ENCODE data around the gene HES1. TPM values are rescaled to one million over a fixed set of nuclear protein-coding genes. Genes with fewer than 3 reads are reported as not detected.

The HES1 gene
- total and polyA plus RNA-seq, 9 of the 15 experiments (the other 6 are each of a cell fraction or from before 2014, with no cell fraction given), result 3.4 to 37.0 (median 19.3) TPM

DNA sequence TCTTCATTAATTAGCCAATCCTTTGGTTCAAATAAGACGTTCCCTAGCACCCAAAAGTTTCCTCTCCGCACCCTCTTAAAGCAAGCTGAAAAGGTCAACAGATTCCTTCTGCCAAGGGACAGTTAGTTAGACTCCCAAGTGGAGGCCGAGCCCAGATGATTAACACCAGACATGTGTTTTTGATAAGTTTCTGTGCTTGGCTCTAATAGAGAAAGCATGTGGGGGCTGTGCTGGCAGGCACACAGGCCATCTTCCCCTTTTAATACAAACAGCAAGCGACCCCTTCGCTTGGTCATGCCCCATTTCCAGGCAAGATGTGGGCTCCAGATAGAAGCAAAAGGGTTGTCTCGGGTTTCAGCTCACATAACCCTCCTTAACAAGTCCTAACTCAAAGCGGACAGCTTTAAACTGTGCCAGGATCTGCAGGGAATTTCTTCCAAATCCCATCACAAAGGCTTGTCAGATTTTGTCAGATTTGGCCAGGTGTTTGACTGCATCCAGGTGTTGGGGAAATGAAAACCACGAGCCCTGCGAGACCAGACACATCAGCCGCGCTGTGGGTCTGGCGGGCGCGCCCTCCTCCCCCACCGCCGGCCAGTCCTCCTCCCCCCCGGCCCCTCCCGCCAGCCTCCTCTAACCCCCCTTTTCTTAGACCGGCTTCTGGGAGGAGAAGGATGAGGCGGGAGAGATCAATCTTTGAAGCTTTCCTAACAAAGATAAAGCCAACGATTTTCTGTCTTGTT, 3.3 kb downstream of the HES1 start (continued):
- TF ChIP-seq CCNT2 (IDR thresholded peaks at IDR 0.05; ENCODE audit: borderline replicate concordance, extremely low read depth, insufficient read length, low read depth, low read length) (peak; percentile 62), ASH1L (IDR thresholded peaks at IDR 0.05; ENCODE audit: borderline replicate concordance, low read depth, partially characterized antibody) (no peak), ARID3B (CRISPR knock-in tag; IDR thresholded peaks at IDR 0.05; ENCODE audit: borderline replicate concordance) (no peak), PPARD (CRISPR knock-in tag; IDR thresholded peaks at IDR 0.05) (no peak), MYNN (IDR thresholded peaks at IDR 0.05) (no peak), MYNN (CRISPR knock-in tag; IDR thresholded peaks at IDR 0.05) (no peak), SIX5 (IDR thresholded peaks at IDR 0.05; ENCODE audit: borderline replicate concordance in 1 of 2, insufficient read depth in 1 of 2, low read depth in 1 of 2, low read length in 2 of 2) (no peak), ZSCAN29 (IDR thresholded peaks at IDR 0.05) (no peak), VEZF1 (CRISPR knock-in tag; IDR thresholded peaks at IDR 0.05) (peak; percentile 99), POLR2G (IDR thresholded peaks at IDR 0.05; ENCODE audit: low read depth, low read length) (0 out of 2 replicates have a peak, but pooled peaks have one; percentile 44), HMBOX1 (IDR thresholded peaks at IDR 0.05) (peak; percentile 93), CBFA2T3 (IDR thresholded peaks at IDR 0.05) (peak; percentile 73), DNMT1 (IDR thresholded peaks at IDR 0.05) (no peak), CTCFL (IDR thresholded peaks at IDR 0.05; ENCODE audit: borderline replicate concordance, insufficient read depth, low read depth, low read length, poor library complexity, severe bottlenecking) (no peak), RFX5 (IDR thresholded peaks at IDR 0.05; ENCODE audit: low read depth, low read length) (no peak), ZBTB7A (IDR thresholded peaks at IDR 0.05; ENCODE audit: borderline replicate concordance, control insufficient read depth, low read depth, low read length) (peak; percentile 37; the same call in 1 of the 2 replicates)
- TF ChIP-seq, protein P1, sequence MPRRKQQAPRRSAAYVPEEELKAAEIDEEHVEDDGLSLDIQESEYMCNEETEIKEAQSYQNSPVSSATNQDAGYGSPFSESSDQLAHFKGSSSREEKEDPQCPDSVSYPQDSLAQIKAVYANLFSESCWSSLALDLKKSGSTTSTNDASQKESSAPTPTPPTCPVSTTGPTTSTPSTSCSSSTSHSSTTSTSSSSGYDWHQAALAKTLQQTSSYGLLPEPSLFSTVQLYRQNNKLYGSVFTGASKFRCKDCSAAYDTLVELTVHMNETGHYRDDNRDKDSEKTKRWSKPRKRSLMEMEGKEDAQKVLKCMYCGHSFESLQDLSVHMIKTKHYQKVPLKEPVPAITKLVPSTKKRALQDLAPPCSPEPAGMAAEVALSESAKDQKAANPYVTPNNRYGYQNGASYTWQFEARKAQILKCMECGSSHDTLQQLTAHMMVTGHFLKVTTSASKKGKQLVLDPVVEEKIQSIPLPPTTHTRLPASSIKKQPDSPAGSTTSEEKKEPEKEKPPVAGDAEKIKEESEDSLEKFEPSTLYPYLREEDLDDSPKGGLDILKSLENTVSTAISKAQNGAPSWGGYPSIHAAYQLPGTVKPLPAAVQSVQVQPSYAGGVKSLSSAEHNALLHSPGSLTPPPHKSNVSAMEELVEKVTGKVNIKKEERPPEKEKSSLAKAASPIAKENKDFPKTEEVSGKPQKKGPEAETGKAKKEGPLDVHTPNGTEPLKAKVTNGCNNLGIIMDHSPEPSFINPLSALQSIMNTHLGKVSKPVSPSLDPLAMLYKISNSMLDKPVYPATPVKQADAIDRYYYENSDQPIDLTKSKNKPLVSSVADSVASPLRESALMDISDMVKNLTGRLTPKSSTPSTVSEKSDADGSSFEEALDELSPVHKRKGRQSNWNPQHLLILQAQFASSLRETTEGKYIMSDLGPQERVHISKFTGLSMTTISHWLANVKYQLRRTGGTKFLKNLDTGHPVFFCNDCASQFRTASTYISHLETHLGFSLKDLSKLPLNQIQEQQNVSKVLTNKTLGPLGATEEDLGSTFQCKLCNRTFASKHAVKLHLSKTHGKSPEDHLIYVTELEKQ (CRISPR knock-in tag; IDR thresholded peaks at IDR 0.05), result no peak
